Mucosa of rectum (tissue), 2 donors: ENCODE data around the gene LNX1.
"Not testable (repeated sequence)": the region's sequence is repeated elsewhere in the genome, so short reads cannot be mapped to it uniquely, and the experiment has no call there.

Source experiments
- H3K27ac ChIP-seq, 2 donors: one replicate each; pipeline ENCODE4 v1.7.0; 2013; ENCODE audit warnings: inconsistent platforms in 2 of 2, low read depth in 2 of 2, low read length in 2 of 2
- H3K27me3 ChIP-seq, 2 donors: one replicate each; pipeline ENCODE4 v1.7.0; 2013; ENCODE audit warnings: low read length in 2 of 2; ENCODE audit not compliant: control insufficient read depth in 2 of 2, insufficient read depth in 2 of 2
- H3K36me3 ChIP-seq, 2 donors: one replicate each; pipeline ENCODE4 v1.7.0; 2013; ENCODE audit warnings: low read length in 2 of 2; ENCODE audit not compliant: control insufficient read depth in 2 of 2, insufficient read depth in 2 of 2
- H3K4me1 ChIP-seq, 2 donors: one replicate each; pipeline ENCODE4 v1.7.0; 2013; ENCODE audit warnings: low read length in 2 of 2, mild to moderate bottlenecking in 1 of 2; ENCODE audit not compliant: control insufficient read depth in 2 of 2, insufficient read depth in 2 of 2
- H3K4me3 ChIP-seq, 2 donors: one replicate each; pipeline ENCODE4 v1.7.0; 2013; ENCODE audit warnings: low read length in 2 of 2
- H3K9ac ChIP-seq, 2 donors: one replicate each; pipeline ENCODE4 v1.7.0; 2013; ENCODE audit warnings: low read length in 2 of 2, low read depth in 1 of 2, mild to moderate bottlenecking in 1 of 2
- H3K9me3 ChIP-seq, 2 donors: one replicate each; pipeline ENCODE4 v1.7.0; 2013; ENCODE audit warnings: low read length in 2 of 2; ENCODE audit not compliant: control insufficient read depth in 2 of 2
- donor health status: healthy.
- donor health status: Normal muscosa, but diverticular disease.

The LNX1 gene

DNA sequence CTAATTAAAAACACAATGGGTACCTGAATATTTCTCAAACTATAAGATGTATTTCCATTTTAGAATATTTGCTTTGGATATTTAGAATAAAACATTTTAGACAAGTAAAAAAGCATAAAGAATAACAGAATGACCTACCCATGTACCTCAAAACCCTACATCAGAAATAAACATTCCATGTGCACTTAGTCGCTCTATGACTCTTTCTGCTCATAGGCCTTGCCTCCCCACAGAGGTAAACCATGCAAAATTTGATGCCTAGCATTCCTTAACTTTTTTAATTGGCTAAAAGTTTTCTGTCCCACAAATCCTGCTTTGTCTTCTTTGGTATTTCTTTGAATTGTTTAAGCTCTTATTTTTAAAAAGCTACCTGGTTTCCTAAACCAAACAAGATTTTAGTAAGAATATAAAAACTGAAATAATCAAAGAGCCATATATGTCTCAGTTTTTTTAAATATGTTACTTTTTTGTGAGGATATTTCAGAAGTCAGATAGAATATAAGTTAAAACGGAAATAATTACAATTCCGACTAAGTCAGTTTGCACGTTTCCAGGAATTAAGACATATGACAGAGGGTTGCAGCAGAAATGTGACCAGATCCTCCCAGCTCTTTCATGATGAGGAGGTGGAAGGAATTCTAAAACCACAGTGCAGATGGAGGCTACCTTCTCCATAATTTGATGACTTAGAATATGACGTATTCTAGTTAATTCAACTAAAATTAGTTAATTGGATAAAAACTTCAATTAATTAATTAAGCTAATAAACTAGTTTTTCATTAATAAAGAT is 111.4 kb downstream of the LNX1 start:
- Histone ChIP-seq H3K36me3 (peaks cover 7 to 8% of the 10 kb centered on the region in 2 donors), H3K9me3 (no peaks in the 10 kb centered on the region), H3K27me3 (no peaks in the 10 kb centered on the region)

DNA sequence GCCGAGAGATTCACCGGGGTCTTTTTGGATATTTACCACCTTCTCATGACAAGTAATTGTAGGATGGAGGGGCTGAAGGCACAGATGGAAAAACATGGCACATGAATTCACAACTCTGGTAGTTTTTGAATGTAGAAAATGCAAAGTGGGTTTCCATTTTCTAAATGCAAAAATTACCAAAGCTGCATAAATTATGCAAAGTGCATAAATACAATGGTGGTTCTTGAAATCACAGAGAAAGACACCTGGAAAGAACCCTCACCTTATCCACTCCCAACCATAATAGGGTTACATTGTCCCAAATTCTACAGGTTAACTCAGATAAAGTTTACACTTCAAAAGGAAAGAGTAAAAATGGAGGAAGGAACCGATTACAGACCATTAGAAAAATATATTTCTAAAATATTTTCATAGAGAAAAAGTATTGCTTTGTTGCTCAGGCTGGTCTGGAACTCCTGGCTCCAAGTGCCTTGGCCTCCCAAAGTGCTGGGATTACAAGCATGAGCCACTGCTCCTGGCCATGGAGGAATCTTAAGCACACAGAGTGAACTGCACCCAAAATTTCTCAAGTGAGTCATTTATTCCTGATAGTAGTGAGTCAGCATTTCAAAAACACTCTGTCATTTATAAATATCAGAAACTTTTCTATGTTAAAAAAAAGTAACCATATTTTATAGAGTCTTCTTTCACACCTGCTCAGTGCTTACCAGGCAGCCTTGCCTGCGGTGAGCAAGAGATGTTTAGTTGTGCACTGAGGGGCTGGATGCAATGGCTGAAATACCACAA is 112.4 kb downstream of the LNX1 start:
- H3K9me3 ChIP-seq, result no peaks in the 10 kb centered on the region
- no peak overlapping the region for H3K4me3 ChIP-seq
- H3K4me1 ChIP-seq, result no peaks in the 10 kb centered on the region
- H3K27ac ChIP-seq, result no peak overlapping the region
- no peak overlapping the region for H3K9ac ChIP-seq
- H3K27me3 ChIP-seq, result no peaks in the 10 kb centered on the region
- peaks cover 8 to 11% of the 10 kb centered on the region in 2 donors for H3K36me3 ChIP-seq

More for the DNA sequence above, 111.4 kb downstream of the LNX1 start:
- Histone ChIP-seq H3K27ac (no peak overlapping the region), H3K4me1 (no peaks in the 10 kb centered on the region), H3K9ac (no peak overlapping the region), H3K4me3 (no peak overlapping the region)

DNA sequence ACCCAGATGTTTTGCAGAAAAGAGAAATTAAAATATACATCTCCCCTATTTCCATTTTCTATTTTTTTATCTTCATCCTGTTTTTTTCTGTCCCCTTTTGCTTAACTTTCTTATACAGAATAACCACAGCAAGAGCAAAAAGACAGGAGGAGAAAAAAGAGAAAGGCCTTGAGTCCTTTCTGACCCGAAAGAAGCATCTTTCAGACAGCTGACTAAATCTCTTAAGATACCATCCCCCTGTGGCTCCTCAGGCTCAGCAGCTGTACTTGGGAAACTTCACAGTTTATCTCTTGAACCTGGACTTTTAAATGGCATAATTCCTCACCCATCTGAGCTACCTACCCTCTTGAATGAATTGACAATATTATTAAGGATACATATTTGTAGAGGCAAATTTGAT is 113.7 kb downstream of the LNX1 start:
- Histone ChIP-seq H3K4me1 (no peaks in the 10 kb centered on the region), H3K27ac (no peak overlapping the region), H3K27me3 (no peaks in the 10 kb centered on the region), H3K36me3 (peaks cover 8 to 12% of the 10 kb centered on the region in 2 donors), H3K4me3 (no peak overlapping the region), H3K9me3 (no peaks in the 10 kb centered on the region), H3K9ac (no peak overlapping the region)

DNA sequence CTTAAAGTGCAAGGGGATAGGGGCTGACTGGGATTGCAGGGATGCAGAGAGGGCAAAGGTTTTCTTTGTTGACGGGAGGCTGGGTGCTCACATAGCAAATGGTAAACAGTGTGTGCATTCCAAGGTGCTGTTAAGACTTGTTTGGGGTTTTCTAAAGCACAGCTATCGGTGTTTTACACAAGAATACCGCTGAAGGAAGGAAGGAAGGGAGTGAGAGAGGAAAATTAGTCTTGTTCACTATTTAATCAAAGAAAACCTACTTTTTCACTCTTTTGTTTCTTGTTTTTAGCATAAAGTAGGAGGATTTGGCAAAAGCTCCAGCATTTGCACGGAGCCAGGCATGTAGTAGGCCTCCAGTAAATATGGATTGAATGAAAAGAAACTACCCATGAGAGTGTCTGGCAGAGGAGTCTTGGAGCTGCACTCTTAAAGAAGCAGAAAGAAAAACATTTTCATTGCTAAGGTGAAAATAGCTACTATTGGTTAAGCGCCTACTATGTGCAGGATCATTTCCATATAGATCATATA is 114.2 kb downstream of the LNX1 start:
- peaks cover 8 to 12% of the 10 kb centered on the region in 2 donors for H3K36me3 ChIP-seq
- no peaks in the 10 kb centered on the region for H3K9me3 ChIP-seq
- H3K27me3 ChIP-seq, result no peaks in the 10 kb centered on the region
- no peak overlapping the region for H3K9ac ChIP-seq
- no peak overlapping the region for H3K27ac ChIP-seq
- no peak overlapping the region for H3K4me3 ChIP-seq
- no peaks in the 10 kb centered on the region for H3K4me1 ChIP-seq

DNA sequence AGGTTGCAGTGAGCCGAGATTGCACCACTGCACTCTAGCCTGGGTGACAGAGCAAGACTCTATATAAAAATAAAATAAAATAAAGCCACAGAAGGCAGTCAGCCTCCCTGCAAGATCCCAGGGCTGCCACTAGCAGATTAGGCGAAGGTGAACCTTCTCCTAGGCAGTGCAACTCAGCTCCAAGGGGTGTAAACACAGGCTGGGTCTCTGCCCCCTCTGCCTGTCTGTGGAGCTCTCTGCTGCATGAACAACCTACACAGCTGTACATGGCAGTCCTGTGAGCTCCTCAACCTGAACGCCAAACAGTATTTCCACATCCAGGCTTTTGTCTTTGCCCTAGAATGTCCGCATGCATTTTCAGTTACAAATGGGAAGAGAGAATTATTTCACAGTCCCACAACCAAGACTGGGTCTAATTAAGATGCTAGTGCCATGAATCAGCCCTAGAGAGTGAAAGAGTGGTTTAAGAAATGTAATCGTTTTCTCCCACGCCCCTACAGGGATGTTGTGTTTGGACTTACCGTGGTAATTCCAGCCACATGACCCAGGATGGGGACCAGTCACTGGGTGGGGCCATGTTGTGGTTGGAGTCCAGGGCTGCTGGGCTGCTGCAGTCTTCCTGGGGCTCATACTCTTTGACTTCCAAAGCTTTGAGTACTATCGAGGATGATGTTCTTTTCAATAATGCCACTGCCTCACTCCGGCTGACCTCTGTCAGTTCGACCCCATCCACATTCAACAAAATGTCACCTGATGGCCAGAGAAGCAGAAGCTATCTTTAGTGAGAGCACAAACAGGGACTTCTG is 114.9 kb downstream of the LNX1 start:
- Histone ChIP-seq H3K4me1 (no peaks in the 10 kb centered on the region), H3K27ac (no peak overlapping the region), H3K36me3 (peaks cover 8 to 12% of the 10 kb centered on the region in 2 donors), H3K27me3 (no peaks in the 10 kb centered on the region), H3K9me3 (no peaks in the 10 kb centered on the region), H3K9ac (no peak overlapping the region), H3K4me3 (no peak overlapping the region)

DNA sequence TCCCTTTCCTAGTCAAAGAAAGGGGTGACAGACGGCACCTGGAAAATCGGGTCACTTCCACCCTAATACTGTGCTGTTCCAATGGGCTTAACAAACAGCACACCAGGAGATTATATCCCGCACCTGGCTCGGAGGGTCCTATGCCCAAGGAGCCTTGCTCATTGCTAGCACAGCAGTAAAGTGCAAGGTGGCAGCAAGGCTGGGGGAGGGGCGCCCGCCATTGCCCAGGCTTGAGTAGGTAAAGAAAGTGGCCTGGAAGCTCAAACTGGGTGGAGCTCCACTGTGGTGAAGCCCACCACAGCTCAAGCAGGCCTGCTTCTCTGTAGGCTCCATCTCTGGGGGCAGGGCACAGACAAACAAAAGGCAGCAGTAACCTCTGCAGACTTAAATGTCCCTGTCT is 124.7 kb downstream of the LNX1 start:
- H3K36me3 ChIP-seq, H3K4me3 ChIP-seq: not testable (repeated sequence)

DNA sequence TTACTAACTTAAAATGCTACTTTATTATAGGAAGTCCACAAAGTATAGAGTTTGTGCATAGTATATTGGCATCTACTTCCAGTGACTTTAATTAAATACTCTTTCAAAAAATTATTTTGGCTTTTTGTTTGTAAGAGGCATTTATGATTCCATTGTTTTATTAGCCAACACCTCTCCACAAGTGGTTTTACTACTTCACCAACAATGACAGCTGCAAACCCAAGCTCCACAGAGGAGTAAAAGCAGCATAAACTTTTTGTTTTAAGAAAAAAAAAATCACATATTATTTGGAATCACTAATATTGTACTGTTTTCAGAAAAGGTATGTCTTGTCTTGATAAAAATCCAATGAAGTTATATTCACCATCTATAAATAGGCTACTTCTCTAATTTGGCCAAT is 125.4 kb downstream of the LNX1 start:
- Histone ChIP-seq H3K9me3 (no peaks in the 10 kb centered on the region), H3K27me3 (no peaks in the 10 kb centered on the region)

More for the DNA sequence above, 124.7 kb downstream of the LNX1 start:
- not testable (repeated sequence) for H3K27ac ChIP-seq, H3K9ac ChIP-seq, H3K27me3 ChIP-seq, H3K9me3 ChIP-seq, H3K4me1 ChIP-seq

DNA sequence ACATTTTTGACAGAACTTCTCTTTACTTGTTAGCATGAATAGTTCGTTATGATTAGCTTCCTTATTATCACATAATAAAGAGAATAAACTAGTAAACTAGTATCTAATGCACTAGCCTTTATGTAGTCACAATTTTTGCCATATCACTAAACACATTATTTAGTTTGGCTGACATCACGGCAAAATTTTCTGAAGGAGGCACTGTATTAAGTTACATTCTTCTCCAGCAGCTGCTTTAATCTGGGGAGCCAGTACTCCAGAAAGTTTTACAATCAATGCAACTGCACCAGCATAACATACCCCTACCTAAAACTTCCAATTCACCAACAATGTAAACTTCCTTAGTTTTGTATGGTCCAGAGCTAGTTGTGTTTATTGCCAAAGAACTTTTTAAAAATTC is 126.0 kb downstream of the LNX1 start:
- H3K4me3 ChIP-seq, result no peak overlapping the region
- no peaks in the 10 kb centered on the region for H3K27me3 ChIP-seq
- H3K27ac ChIP-seq, result no peak overlapping the region
- H3K9me3 ChIP-seq, result no peaks in the 10 kb centered on the region
- H3K4me1 ChIP-seq, result no peaks in the 10 kb centered on the region
- peaks cover 15 to 17% of the 10 kb centered on the region in 2 donors for H3K36me3 ChIP-seq
- no peak overlapping the region for H3K9ac ChIP-seq

More for the DNA sequence above, 125.4 kb downstream of the LNX1 start:
- no peak overlapping the region for H3K4me3 ChIP-seq
- peaks cover 12 to 16% of the 10 kb centered on the region in 2 donors for H3K36me3 ChIP-seq
- no peak overlapping the region for H3K27ac ChIP-seq
- H3K9ac ChIP-seq, result no peak overlapping the region
- H3K4me1 ChIP-seq, result no peaks in the 10 kb centered on the region

DNA sequence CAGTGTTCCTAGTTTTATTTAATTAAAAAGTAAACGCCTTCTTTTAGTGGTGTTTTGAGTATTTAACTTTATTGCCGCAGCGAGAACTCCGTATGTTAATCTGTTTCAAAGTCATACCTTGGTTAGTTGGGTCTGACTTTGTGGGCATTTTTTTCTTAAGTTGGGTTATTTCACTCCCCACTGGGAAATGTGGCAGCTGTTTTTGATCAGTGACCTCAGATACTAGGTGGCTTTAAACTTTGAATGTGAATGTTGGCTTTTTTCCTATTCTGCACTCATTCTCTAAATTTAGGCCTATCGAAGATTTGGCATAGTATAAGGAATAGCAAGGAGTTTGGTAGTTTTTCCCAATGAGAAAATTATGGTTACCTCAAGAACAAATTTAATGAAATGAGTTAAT is 127.9 kb downstream of the LNX1 start:
- Histone ChIP-seq H3K9me3 (no peaks in the 10 kb centered on the region), H3K27me3 (no peaks in the 10 kb centered on the region), H3K4me3 (no peak overlapping the region), H3K9ac (no peak overlapping the region), H3K27ac (no peak overlapping the region), H3K36me3 (peaks cover 27 to 28% of the 10 kb centered on the region in 2 donors), H3K4me1 (no peaks in the 10 kb centered on the region)
